KOPT-K1 (cell line): ENCODE data around the gene CUBN.

Source experiments
- H3K27ac ChIP-seq: fragments of 200-600 bp; sonication (generic); 2 replicates; pipeline ENCODE4 v1.5.1; 2016; ENCODE audit warnings: antibody characterized with exemption, mild to moderate bottlenecking, low read depth, low read length; ENCODE audit not compliant: poor library complexity, severe bottlenecking
- H3K36me3 ChIP-seq: fragments of 200-600 bp; sonication (generic); 2 replicates; pipeline ENCODE4 v1.5.1; 2017; ENCODE audit warnings: antibody characterized with exemption, mild to moderate bottlenecking, low read length, moderate library complexity; ENCODE audit not compliant: insufficient read depth
- H3K9me3 ChIP-seq: fragments of 200-600 bp; sonication (generic); 2 replicates; pipeline ENCODE4 v1.5.1; 2017; ENCODE audit warnings: antibody characterized with exemption, low read length, mild to moderate bottlenecking; ENCODE audit not compliant: insufficient read depth, poor library complexity, severe bottlenecking

The CUBN gene

GRCh38 chr10:16777473-16778370 lies 351.9 kb downstream of the CUBN start:
- Histone ChIP-seq H3K27ac (no peak overlapping the region), H3K36me3 (no peaks in the 10 kb centered on the region), H3K9me3 (no peaks in the 10 kb centered on the region)

- H3K9me3 ChIP-seq: no peaks in the 10 kb centered on the region
- no peaks in the 10 kb centered on the region for H3K36me3 ChIP-seq
- H3K27ac ChIP-seq: no peak overlapping the region
These were observed 352.7 kb downstream of the CUBN start for GRCh38 chr10:16776896-16777295.
